ENCODE data around the gene CISH.

CISH gene

GRCh38 chr3:50612234-50612882, 784 bp upstream of the CISH start:
- DNase-seq: no peak

DNA sequence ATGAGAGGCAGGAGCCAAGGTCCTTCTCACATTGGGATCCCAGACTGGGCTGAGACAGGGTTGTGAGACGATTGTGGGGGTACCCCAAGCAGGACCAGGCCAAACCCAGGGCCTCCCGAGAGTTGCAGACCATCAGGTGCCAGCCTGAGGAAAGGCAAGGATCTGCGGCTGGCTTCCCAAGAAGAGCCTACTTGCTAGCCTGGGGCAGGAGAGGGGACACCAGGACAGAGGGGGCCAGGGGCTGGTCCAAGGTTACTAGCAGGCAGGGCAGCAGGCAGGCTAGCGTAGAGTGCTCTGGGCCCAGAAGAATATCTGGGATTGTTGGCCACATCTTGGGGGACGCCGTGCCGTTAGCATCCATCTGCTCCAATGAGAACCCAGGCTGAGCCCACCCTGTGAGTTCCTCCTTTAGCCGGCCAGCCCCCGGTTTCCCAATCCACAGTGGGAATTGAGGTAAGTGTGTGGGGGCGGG, 546 bp downstream of the CISH start:
- DNase-seq: no peak

DNA sequence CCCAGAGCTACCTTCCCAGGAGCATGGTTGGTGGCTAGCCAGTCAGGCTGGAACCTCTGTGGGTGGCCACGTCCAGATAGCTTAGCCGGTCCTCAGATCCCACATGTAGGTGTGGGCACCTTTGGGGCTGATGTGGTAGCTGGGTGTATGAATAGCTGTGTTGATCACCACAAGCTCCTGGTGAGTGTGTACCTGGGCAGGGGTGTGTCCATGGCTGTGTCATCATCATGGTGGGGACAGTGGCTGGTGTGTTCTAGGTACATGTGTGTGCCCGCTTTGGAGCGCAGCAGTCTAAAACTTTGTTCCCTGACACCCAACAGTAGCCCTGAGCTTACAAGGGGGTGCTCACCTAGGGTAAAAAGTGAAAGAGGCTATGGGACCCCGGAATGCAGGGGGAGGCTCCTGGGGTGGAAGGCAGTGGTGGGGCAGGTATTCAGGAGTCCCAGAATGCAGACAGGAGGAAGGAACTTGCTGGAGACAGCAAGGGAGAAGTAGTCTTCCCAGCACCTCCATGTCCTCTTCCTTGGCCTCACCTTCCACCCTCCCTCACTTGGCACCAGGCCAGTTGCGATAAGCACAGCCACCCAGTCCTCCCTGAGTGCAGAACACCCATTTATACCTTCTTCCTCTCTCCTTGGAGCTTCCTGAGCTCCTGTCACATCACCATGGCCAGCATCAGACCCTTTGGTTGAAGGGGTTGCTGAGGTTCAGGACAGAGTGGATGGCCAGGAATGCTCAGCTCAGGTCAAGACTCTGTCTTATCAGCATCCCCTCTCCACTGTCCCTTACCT, 1.2 kb downstream of the CISH start:
- peak; percentile 67 for DNase-seq

GRCh38 chr3:50609763-50610085, 1.9 kb downstream of the CISH start:
- DNase-seq: peak; percentile 23

GRCh38 chr3:50609071-50609762, 2.4 kb downstream of the CISH start:
- DNase-seq: no peak

DNA sequence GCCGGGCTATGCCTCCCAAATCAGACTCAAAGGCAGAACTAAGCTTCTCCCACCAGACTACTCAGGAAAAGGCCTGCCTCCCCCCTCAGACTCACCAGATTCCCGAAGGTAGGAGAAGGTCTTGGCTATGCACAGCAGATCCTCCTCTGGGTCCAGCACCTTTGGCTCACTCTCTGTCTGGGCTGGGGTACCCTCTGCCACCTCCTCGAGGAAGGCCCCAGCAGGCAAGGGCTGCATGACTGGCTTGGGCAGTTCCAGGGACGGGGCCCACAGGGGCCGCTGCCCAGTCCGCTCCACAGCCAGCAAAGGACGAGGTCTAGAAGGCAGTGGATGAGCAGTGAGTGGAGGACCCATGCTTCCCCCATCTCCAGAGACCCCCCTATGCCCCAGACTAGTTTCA, 3.3 kb downstream of the CISH start:
- no peak for DNase-seq

DNA sequence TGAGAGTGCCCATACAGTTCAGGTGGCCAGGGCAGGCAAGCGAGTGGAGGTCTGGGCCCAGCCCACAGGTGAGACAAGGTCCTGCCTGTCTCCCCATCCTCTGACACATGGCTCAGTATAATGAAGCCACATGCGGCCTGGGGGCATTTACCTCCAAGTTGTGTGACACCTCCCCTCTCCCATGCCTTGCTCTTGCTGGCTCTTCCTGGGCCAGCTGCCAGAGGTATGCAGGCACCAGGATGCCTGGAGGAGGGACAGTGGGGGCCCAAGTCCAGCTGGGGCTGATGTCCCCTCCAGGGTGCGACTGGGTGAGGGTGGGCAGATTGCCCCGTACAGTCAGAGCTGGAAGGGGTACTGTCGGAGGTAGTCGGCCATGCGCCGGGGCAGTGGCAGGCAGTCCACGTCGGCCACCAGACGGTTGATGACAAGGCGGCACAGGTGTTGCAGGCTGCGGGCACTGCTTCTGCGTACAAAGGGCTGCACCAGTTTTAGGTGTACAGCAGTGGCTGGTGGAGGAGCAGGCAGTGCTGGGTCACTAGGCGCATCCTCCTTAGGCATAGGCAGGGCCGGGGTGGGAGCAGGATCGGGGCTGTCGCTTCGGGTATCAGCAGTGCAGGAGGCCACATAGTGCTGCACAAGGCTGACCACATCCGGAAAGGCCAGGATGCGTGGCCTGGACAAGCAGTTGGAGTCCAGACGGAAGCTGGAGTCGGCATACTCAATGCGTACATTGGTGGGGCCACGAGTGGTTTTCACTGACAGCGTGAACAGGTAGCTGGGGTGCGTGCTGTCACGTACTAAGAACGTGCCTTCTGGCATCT, 4.1 kb downstream of the CISH start:
- no peak for DNase-seq

DNA sequence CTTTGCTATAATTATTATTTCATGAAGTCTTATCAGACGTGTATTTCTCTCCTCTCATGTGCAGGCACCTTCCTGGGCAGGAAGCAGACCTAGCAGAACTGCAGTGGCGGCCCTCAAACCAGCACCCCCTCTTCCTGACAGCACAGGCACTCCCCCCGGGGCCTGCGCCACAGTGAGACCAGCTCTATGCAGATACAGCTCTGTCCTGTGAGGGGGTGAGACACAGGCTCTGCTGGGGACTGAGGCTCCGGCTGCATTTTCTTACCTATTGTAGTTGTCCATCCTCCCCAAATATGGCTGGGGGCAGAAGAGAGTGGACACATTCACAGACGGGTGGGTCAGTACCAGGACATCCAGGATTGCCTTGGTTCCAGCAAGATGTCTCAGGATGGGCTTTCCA, 5.0 kb downstream of the CISH start:
- no peak for DNase-seq

GRCh38 chr3:50605901-50606326, 5.7 kb downstream of the CISH start:
- no peak for DNase-seq

DNA sequence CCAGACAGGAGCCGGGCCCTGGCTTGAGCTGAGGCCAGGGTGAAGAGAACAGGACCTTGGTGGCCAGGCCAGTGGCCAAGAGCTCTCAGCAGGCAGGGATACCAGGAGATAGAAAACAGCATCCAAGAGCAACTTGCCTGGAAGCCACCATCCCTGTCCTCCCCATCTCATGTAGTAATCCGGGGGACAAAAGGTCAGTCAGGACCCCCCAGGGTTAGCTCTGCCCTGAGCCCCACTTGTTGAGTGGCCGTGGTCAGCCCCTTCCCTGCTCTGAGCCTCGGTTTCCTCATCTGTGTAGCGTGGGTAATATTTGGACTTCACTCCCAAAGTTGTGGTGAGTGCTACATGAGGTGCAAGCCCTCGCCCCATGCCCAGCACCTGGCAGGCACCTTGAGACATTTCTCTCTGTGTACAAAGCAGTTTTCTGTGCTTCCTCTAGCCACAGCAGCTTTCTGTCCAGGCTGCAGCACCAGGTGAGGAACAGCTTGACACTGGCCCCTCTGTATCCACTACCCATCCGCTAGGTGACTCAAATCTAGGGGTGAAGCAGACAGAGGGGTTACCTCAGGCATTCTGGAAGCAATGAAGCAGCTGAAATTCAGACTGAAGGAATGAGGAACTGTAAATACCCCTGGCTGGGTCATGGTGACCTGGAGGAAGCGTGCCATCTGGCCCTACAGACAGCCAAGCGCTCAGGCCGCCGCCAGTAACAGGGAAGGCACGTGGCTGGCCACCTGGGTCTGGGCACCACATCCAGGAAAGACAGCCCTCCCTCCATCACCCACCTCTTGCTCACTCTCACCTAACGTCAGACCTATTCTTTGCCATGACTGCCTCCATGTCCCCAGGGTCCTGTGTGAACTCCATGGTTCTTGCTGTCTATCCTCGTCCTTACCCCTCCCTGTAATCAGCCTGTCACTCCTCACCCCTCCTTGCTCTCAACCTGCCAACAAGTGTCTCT, 6.7 kb downstream of the CISH start:
- DNase-seq: no peak

DNA sequence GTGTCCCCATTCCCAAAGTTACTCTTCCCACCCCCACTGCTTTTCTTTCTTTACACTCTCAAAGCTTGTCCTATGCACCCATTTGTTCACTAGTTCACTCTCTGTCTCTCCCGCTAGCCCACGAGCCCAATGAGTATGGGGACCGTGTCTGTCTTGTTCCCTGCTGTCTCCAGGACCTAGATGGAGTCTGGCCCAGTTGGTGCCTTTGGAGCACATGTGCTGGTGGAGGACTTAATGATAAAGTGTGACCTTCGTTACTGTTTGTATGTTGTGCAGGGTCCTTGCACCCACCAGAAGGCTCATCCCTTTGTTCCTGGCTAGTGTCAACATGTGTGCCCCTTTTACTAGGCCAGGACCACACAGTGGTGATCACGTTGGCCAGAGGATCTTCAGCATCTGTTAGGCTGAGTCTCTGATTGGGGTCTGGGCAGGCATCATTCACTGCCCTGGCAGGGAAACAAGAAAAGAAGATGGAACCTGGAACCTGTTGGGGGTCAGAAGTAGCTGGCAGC, 7.4 kb downstream of the CISH start:
- no peak for DNase-seq

GRCh38 chr3:50603261-50604109, 8.1 kb downstream of the CISH start:
- DNase-seq: no peak

DNA sequence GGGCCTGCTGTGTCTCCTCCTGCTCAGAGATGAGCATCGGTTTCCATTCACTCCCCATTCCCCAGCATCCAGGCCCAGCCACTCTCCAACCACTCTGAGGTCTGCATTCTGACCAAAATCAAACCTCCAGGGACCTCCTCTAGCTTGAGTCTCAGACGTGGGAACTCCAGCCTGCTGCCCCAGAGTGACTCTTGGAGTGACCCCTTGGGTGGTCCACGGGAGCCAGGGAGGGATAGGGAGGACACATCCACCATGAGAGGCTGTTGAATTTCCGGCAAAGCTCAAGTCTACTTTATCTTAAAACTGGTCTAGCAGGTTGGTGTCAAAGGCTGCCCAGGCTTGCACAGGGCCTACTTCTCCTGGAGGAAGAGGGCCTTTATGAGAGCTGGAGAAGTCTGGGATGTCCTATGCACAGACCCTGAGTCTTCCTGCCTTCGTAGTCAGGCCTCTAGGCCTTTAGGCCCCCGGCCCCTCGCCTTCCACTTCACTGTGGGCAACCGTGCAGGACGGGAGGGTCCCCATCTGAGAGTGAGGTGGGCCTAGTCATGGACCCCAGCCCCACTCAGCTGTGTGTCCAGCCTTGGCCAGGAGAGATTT, 8.9 kb downstream of the CISH start:
- no peak for DNase-seq

GRCh38 chr3:50600841-50601591, 10.6 kb downstream of the CISH start:
- peak; percentile 97 for DNase-seq

DNA sequence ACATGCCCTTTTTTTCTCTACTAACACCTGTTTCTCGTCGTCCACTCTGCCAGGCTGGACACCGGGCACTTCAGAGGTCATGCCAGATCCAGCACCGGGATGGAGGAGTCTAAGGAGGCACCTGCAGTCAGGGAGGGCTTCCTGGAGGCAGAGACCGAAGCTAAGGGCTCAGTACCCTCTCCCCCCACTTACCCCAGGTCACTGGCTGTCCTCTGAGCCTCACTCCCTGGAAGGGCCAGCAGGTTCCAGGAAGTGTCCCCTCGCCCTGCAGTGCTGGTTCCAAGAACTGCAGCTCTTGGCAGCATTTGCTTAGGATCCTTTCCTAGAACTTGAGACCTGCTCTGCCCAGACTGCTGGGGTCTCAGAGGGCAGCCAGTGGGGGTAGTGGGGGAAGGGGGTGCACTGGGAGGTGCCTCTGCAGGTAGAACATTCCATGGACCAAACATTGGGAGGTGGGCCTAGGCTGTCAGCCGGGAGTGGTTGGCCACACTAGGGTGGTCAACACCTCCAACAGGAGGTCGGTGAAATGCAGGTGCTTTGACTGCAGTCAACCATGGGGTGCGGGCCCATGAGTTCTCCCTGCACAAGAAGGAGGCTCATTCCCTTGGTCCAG, 11.3 kb downstream of the CISH start:
- no peak for DNase-seq

GRCh38 chr3:50599716-50600118, 11.9 kb downstream of the CISH start:
- DNase-seq: no peak

GRCh38 chr3:50599115-50599715, 12.4 kb downstream of the CISH start:
- DNase-seq: no peak

GRCh38 chr3:50594253-50594785, 17.3 kb downstream of the CISH start:
- DNase-seq: no peak
